ENCODE measurements around the gene R3HDM2.
"Not testable (repeated sequence)": the region's sequence is repeated elsewhere in the genome, so short reads cannot be mapped to it uniquely, and the experiment has no call there.

Gene R3HDM2

DNA sequence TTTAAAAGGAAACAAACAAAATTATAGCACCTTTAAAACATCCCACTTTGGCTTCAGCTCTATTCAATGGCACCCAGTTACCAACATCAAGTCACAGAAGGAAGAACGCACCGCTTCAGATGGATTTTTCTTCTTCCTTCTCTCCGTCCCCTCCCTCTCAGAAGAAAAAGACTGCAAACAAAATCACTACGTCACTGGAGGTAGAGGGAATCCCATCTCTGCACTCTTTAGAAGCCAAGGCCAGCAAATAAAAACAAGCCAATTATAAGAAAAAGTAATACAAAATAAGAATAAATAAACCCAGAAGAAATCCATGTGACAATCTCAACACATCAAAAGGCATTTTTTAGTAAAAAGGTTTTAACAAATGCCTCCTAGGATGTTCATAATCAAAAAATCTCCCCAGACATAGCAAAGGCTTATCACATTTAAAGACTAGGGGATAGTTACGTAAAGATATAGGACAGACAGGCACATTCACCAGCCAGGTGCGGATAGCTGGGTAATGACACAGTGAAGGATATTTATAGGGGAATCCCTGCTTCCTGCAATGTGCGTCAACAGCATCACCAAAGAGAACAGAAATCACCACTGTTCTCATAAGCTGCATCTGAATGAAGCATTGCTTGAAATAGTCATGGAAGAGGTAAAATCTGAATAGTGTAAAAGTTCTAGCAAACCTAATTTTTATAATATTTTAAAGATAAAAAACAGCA is 89.4 kb downstream of the R3HDM2 start:
- no peak for TF ChIP-seq CTCF (IDR thresholded peaks at IDR 0.05; ENCODE audit: borderline replicate concordance, insufficient read depth, low read depth, low read length)
- H3K4me3 ChIP-seq (ENCODE audit: low read depth, low read length): no peak overlapping the region

DNA sequence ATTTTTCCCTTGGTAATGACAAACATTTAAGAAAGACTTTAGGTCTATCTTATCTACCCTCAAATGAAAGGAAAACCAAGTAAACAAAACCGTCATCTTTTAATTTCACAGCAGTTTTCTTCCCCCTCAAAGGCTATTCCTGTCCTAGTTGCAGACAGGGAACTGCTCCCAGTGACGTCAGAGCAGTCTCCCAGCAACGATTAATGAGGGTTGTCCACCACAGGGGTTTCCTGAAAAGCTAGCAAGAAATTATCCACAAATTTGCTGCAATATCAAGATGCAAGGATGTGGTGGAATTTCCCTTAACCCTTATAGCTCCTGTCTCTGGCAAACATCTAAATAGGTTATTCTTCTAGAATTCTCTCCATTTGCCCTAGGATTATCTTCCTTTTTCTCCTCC is 90.7 kb downstream of the R3HDM2 start:
- TF ChIP-seq CTCF (IDR thresholded peaks at IDR 0.05; ENCODE audit: borderline replicate concordance, insufficient read depth, low read depth, low read length): no peak
- H3K4me3 ChIP-seq (ENCODE audit: low read depth, low read length): no peak overlapping the region

DNA sequence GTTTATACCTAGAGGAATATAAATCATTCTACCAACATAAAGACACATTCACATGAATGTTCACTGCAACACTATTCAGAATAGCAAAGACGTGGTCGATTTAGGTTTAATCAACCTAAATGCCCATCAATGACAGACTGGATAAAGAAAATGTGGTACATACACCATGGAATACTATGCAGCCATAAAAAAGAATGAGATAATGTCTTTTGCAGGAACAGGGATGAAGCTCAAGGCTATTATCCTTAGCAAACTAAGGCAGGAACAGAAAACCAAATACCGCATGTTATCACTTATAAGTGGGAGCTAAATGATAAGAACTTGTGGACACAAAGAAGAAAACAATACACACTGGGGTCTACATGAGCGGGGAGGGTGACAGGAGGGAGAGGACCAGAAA is 94.5 kb downstream of the R3HDM2 start:
- H3K4me3 ChIP-seq (ENCODE audit: low read depth, low read length): not testable (repeated sequence)

DNA sequence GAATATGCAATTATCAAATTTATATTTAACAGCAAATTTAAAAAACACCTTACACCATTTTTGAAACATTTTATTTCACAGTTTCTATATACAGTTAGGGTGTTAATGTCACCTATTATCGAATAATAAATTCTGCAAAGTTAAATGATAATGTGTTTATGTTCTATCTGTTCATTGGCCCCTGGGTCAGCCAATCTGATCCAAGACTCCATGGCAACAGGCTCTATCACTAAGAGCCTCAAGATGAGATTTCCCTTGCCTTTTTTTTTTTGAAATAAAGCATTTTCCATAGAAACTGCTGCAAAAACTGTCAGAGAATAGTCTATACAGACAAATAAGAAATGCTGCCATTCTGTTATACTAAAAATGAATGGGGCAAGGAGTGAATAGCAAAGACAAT is 96.6 kb downstream of the R3HDM2 start:
- TF ChIP-seq CTCF (IDR thresholded peaks at IDR 0.05; ENCODE audit: borderline replicate concordance, insufficient read depth, low read depth, low read length): no peak
- H3K4me3 ChIP-seq (ENCODE audit: low read depth, low read length): no peak overlapping the region

- no peak for TF ChIP-seq CTCF (IDR thresholded peaks at IDR 0.05; ENCODE audit: borderline replicate concordance, insufficient read depth, low read depth, low read length)
- H3K4me3 ChIP-seq (ENCODE audit: low read depth, low read length): no peak overlapping the region
Observed at GRCh38 chr12:57332646-57333312, 98.1 kb downstream of the R3HDM2 start.

DNA sequence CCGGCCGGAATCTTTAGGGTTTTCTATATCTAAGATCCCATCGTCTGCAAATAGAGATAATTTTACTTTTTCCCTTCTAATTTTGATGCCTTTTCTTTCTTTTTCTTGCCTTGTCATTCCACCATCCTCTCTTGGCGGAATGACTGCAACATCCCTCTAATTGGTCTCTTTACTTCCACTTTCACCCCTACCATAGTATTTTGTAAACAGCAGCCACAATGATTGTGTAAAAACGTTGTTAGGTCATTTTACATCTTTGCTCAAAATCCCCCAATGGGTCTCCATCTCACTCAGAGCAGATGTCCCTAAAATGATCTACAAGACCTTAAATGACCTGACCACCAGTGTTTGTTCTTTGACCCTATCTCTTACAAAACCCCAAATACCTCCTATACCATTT is 99.9 kb downstream of the R3HDM2 start:
- TF ChIP-seq CTCF (IDR thresholded peaks at IDR 0.05; ENCODE audit: borderline replicate concordance, insufficient read depth, low read depth, low read length): no peak
- no peak overlapping the region for H3K4me3 ChIP-seq (ENCODE audit: low read depth, low read length)

DNA sequence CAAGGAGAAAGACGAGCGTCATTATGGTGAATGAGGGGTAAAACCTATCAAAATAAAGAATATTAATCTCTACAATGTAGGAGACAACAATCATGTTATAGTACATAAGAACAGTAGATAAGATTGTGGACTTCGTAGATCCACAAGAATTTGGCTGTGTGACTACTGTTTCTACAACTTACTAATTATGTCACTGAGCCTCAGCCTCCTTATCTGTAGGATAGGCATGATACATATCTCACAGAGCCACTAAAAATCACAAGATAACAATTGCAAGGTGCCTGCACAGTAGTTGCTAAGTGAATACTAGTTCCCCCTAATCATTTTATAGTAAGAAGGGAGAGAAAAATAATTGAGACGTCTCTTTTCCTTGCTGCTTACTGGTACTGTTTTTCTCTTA is 101.6 kb downstream of the R3HDM2 start:
- no peak overlapping the region for H3K4me3 ChIP-seq (ENCODE audit: low read depth, low read length)
- TF ChIP-seq CTCF (IDR thresholded peaks at IDR 0.05; ENCODE audit: borderline replicate concordance, insufficient read depth, low read depth, low read length): no peak

Data from GM12875 (cell line).